ENCODE results near the gene ZNF579.

ZNF579 gene

GRCh38 chr19:55580628-55581144 is at the start of gene ZNF579:
ZNF579 (minus strand) TSS chr19:55580848; CDS start chr19:55579639, 1,209 bp downstream.
- DNase-seq = no peak

GRCh38 chr19:55626350-55626749 is 45.7 kb upstream of the ZNF579 start:
- DNase-seq = no peak

DNA sequence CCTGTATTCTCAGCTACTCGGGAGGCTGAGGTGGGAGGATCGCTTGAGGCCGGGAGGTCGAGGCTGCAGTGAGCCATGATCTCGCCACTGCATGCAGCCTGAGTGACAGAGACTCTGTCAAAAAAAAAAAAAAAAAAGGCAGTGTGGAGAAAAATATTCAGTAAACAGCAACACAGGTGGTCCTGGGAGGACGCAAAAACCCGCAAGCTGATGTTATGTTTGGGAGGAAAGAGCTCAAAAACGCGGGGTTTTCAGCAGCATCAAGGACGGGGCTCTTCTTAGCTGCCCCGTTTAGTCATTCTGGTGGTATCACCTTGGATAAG is 44.3 kb upstream of the ZNF579 start:
- no peak for DNase-seq

GRCh38 chr19:55624109-55625003 is 43.7 kb upstream of the ZNF579 start, which contains the start of gene ZNF784:
ZNF784 (minus strand) TSS chr19:55624566; CDS start chr19:55624561, 5 bp downstream.
- no peak for DNase-seq

GRCh38 chr19:55623561-55623960 is 42.9 kb upstream of the ZNF579 start:
- no peak for DNase-seq

GRCh38 chr19:55623130-55623529 is 42.5 kb upstream of the ZNF579 start:
- DNase-seq = no peak

GRCh38 chr19:55622242-55622969 is 41.8 kb upstream of the ZNF579 start:
- DNase-seq = no peak

DNA sequence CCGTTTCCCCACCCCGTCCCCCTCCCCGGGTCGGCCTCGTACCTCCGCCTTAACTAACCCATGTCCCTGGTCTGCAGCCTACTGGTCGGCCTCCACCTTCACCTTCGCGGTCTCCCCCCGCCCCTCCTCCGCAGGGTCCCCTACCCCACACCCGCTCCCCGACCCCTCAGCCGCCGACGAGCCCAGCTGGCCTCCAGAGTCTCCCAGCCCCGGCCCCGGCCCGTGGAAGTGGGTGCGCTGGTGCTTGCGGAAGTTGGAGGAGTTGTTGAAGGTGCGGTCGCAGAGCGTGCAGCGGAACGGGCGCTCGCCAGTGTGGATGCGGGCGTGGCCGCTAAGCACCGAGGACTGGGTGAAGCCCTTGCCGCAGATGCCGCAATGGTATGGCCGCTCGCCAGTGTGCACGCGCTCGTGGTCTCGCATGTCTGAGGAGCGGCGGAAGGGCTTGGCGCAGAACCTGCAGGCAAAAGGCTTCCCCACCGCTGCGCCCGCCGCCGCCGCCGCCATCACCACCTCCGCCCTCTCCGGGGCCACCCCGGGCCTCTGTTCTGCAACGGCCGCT is 41.1 kb upstream of the ZNF579 start:
- DNase-seq = no peak

- no peak for DNase-seq
Observed at GRCh38 chr19:55621205-55621672, 40.6 kb upstream of the ZNF579 start.

DNA sequence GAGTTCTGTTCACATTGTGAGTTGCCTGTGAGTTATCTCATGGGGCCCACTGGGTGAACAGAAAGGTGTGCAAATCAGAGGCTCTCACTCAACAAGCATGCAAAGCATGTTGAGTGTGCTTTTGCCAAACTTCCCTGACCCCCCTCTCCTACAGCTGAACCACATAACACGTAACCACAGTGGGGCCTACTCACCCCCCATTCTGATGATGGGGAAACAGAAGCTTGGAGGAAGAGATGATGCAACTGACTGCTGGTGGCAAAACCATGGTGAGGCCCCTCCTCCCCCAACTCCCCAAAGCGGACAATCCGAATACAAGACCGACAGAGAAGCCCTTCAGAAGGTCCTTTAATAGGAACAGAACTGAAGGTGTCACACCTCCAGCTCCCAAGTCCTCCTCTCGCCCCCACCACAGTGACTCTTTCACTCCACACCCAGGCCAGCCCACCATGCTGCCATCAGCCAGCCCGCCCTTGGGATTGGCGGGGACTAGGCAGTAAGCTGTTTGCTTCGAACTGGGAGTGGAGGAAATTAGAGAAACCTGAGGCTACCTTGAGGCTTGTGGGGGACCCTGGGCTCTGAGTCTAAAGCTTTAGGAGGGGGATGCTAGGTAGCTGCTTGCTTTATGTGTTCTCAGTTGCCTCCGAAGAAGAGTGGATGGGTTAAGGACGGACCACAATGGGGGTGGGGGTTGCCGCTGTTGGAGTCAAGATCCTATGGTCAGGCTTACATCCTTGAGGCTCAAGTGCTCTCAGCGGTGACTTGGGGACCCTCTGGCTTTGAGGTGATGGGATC is 40.0 kb upstream of the ZNF579 start:
- DNase-seq = no peak

DNA sequence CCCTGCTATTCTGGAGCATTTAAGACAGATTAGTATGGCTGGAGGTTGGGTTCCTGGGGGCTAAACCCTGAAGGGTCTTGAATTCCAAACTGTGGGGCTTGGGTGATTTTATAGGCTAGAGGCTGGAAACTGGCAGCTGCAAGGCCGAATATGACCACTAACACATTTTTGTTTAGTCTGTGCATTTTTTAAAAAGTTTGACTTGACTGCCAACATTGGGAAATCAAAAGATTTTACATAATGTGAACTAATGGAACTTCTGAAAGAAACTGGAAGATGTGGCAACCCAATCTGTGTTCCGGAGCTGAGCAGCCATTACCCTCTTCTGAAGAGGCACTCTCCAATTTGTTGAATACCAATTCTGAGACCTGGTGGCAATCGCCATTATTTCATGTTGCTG is 38.6 kb upstream of the ZNF579 start:
- no peak for DNase-seq

GRCh38 chr19:55618426-55618825 is 37.8 kb upstream of the ZNF579 start:
- no peak for DNase-seq

DNA sequence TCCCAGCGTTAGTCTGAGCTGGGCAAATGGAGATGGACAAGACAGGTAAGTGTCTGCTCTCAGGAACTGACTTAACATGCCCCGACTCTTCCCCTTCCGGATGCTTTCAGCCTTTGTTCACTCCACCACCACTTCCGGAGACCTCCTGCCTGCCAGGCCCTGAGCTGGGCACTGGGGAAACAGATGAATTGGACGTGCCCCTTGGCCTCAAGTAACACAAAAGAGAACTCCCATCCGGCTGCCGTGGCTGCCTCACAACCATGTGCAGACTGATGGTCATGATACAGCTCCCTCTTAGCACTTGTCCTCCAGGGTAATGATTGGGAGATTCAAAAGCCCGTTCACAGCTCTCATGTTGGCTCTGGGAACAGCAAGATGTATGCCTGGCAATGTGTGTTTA is 36.8 kb upstream of the ZNF579 start:
- no peak for DNase-seq

- no peak for DNase-seq
Observed at GRCh38 chr19:55616395-55616875, 35.8 kb upstream of the ZNF579 start.

DNA sequence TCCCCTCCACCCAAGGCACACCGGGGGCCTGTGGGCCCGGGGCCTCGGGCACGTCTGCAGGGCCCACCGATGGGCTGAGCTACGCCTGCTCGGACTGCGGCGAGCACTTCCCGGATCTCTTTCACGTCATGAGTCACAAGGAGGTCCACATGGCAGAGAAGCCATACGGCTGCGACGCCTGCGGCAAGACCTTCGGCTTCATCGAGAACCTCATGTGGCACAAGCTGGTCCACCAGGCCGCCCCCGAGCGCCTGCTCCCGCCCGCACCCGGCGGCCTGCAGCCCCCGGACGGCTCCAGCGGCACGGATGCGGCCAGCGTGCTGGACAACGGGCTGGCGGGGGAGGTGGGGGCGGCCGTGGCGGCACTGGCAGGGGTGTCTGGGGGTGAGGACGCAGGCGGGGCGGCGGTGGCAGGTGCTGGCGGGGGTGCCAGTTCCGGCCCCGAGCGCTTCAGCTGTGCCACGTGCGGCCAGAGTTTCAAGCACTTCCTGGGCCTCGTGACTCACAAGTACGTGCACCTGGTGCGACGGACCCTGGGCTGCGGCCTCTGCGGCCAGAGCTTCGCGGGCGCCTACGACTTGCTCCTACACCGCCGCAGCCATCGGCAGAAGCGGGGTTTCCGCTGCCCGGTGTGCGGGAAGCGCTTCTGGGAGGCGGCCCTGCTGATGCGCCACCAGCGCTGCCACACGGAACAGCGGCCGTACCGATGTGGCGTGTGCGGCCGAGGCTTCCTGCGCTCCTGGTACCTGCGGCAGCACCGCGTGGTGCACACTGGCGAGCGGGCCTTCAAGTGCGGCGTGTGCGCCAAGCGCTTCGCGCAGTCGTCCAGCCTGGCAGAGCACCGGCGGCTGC is 35.1 kb upstream of the ZNF579 start:
- no peak for DNase-seq

- DNase-seq = no peak
Observed at GRCh38 chr19:55614711-55615542, 34.3 kb upstream of the ZNF579 start.

DNA sequence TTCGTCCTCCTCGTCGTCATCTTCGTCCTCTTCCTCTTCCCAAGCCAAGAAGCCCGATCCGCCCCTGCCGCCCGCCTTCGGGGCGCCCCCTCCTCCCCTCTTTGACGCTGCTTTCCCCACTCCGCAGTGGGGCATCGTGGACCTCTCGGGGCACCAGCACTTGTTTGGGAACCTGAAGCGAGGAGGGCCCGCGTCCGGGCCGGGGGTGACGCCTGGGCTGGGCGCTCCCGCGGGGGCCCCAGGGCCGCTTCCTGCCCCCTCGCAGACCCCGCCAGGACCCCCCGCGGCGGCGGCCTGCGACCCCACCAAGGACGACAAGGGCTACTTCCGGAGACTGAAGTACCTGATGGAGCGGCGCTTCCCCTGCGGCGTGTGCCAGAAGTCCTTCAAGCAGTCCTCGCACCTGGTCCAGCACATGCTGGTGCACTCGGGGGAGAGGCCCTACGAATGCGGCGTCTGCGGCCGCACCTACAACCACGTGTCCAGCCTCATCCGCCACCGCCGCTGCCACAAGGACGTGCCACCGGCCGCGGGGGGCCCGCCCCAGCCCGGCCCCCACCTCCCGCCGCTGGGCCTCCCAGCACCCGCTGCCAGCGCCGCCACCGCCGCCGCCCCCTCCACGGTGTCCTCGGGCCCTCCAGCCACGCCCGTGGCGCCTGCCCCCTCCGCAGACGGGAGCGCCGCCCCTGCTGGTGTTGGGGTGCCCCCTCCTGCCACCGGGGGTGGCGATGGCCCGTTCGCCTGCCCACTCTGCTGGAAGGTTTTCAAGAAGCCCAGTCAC is 33.5 kb upstream of the ZNF579 start:
- no peak for DNase-seq

DNA sequence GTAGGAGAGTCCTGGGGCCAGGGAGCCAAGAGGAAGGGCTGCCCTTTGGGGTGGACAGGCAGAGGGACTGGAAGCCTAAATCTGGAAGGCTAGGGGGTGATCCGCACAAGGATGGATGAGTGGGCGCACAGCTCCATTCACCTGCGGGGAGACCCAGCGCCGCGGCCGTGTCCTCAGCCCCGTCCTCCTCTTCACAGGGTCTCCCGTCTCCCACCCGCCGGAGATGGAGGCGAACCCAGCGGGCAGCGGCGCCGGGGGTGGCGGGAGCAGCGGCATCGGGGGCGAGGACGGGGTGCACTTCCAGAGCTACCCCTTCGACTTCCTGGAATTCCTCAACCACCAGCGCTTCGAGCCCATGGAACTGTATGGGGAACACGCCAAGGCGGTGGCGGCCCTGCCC is 32.7 kb upstream of the ZNF579 start:
- no peak for DNase-seq

DNA sequence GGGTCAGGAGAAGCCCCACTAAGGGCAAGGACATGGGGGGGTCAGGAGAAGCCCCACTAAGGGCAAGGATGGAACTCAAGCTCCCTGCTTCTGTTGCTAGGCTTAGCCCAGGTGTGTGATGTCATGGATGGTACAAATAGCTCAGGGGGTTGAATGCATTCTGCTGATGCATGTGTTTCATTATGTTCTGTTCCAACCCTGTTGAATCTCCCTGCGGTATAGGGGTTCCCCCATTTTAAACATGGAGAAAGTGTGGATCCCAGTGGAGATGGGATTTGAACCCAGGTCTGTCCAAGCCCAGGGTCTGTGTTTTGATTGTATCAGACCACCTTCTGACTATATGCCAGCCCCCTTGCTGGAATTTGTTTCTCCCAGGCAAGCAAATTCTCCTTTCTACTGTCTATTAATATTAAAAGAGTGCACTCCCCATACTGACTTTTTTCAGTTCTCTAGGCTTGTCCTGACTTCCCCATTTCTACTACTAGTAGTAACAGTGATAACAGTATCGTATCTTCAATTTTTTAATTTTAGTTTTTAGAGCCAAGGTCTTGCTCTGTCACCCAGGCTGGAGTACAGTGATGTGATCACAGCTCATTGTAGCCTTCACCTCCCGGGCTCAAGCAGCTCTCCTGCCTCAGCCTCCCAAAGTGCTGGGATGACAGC is 31.5 kb upstream of the ZNF579 start:
- DNase-seq = no peak

All from cortex of kidney (tissue), 1 donor.